SHP77 treated with DMSO at 0.1 percent for 48 hours (cell line): ENCODE measurements around the gene SPNS2.

Experiments
- DNase-seq: peaks from one replicate; lab custom pipeline; 2025; lab: John Stamatoyannopoulos, UW

Gene SPNS2

GRCh38 chr17:4480929-4481898 is 17.5 kb upstream of the SPNS2 start:
- DNase-seq: no peak

GRCh38 chr17:4482338-4483011 is 16.2 kb upstream of the SPNS2 start:
- no peak for DNase-seq

- DNase-seq: no peak
Measured at GRCh38 chr17:4483012-4483840, 15.5 kb upstream of the SPNS2 start.

- DNase-seq: no peak
Measured at GRCh38 chr17:4485676-4486646, 12.7 kb upstream of the SPNS2 start.

- DNase-seq: no peak
Measured at GRCh38 chr17:4487296-4487695, 11.4 kb upstream of the SPNS2 start.

GRCh38 chr17:4487820-4488716 is 10.6 kb upstream of the SPNS2 start:
- no peak for DNase-seq

GRCh38 chr17:4488989-4489595 is 9.6 kb upstream of the SPNS2 start:
- no peak for DNase-seq

- no peak for DNase-seq
Measured at GRCh38 chr17:4490109-4490591, 8.5 kb upstream of the SPNS2 start.

GRCh38 chr17:4490637-4491061 is 8.0 kb upstream of the SPNS2 start:
- DNase-seq: no peak

- DNase-seq: peak; percentile 44
Measured at GRCh38 chr17:4492721-4493561, 5.7 kb upstream of the SPNS2 start.

GRCh38 chr17:4497101-4497824 is 1.4 kb upstream of the SPNS2 start:
- DNase-seq: no peak

GRCh38 chr17:4499431-4500190 is 930 bp downstream of the SPNS2 start:
- DNase-seq: no peak

GRCh38 chr17:4500191-4500571 is 1.5 kb downstream of the SPNS2 start:
- no peak for DNase-seq

- no peak for DNase-seq
Measured at GRCh38 chr17:4501295-4501949, 2.7 kb downstream of the SPNS2 start.

GRCh38 chr17:4502466-4503154 is 3.9 kb downstream of the SPNS2 start:
- DNase-seq: no peak
